IMR-90 (cell line): ENCODE results near the gene CD27. TPM values are rescaled to one million over a fixed set of nuclear protein-coding genes. Genes with fewer than 3 reads are reported as not detected.

Source experiments
- ATAC-seq: fragments of 200-7000 bp; cut with Tn5 transposase; 2 replicates; pipeline ENCODE4 v1.9.1; 2020; ENCODE audit warnings: low read depth, mild to moderate bottlenecking, moderate library complexity
- BruUV-seq: library from RNA; stranded (reverse); fragments of 400-500 nt; replicated peaks from 2 replicates; lab custom pipeline; 2021; lab: Mats Ljungman, UMichigan
- CTCF ChIA-PET: fragments of 300-600 bp; formaldehyde crosslinking; extraction: SDS; loops from one replicate; lab custom pipeline; 2021; ENCODE audit warnings: antibody characterized with exemption; lab: Yijun Ruan, JAX
- POLR2A ChIA-PET: fragments of 300-600 bp; sonication (Branson Sonifier 250); formaldehyde crosslinking; loops from one replicate; lab custom pipeline; 2022; ENCODE audit warnings: antibody characterized with exemption; ENCODE audit not compliant: unreplicated experiment; lab: Charles Lee
- DNase-seq: peaks from one replicate; pipeline ENCODE4 v3.0.0; 2013
- H2AFZ ChIP-seq: replicated peaks from 2 replicates; pipeline ENCODE3; 2013; ENCODE audit warnings: low read length, mild to moderate bottlenecking; ENCODE audit not compliant: poor library complexity
- H2AK5ac ChIP-seq: 2 replicates; pipeline ENCODE4 v1.6.1; 2013; ENCODE audit warnings: low read depth, low read length, inconsistent platforms
- H2AK9ac ChIP-seq: replicated peaks from 2 replicates; pipeline ENCODE3; 2013; ENCODE audit warnings: mild to moderate bottlenecking, low read depth, low read length, moderate library complexity; ENCODE audit not compliant: poor library complexity
- H2BK120ac ChIP-seq: 2 replicates; pipeline ENCODE4 v1.6.1; 2013; ENCODE audit warnings: low read depth, low read length, inconsistent platforms
- H2BK15ac ChIP-seq: 3 replicates; pipeline ENCODE4 v1.6.1; 2013; ENCODE audit warnings: low read depth, low read length, inconsistent platforms
- H2BK20ac ChIP-seq: 2 replicates; pipeline ENCODE4 v1.6.1; 2013; ENCODE audit warnings: low read depth, mild to moderate bottlenecking, inconsistent platforms, low read length, moderate library complexity
- H2BK5ac ChIP-seq: 2 replicates; pipeline ENCODE4 v1.6.1; 2013; ENCODE audit warnings: mild to moderate bottlenecking, low read depth, low read length, inconsistent platforms; ENCODE audit not compliant: poor library complexity, severe bottlenecking
- H3K14ac ChIP-seq: replicated peaks from 2 replicates; pipeline ENCODE4 v1.6.1; 2013; ENCODE audit warnings: low read depth, low read length, inconsistent platforms
- H3K18ac ChIP-seq: 2 replicates; pipeline ENCODE4 v1.6.1; 2013; ENCODE audit warnings: low read depth, low read length, control low read depth
- H3K23ac ChIP-seq: 2 replicates; pipeline ENCODE4 v1.6.1; 2013; ENCODE audit warnings: low read depth, low read length, inconsistent platforms
- H3K27ac ChIP-seq: 2 replicates; pipeline ENCODE4 v1.5.1; 2013; ENCODE audit warnings: mild to moderate bottlenecking, control low read depth, low read length; ENCODE audit not compliant: insufficient read depth
- H3K27me3 ChIP-seq: 2 replicates; pipeline ENCODE4 v1.6.1; 2013; ENCODE audit warnings: low read length; ENCODE audit not compliant: control insufficient read depth, insufficient read depth
- H3K36me3 ChIP-seq: 2 replicates; pipeline ENCODE4 v1.6.1; 2013; ENCODE audit warnings: low read length, mixed read lengths; ENCODE audit not compliant: control insufficient read depth, insufficient read depth
- H3K4ac ChIP-seq: 2 replicates; pipeline ENCODE4 v1.6.1; 2013; ENCODE audit warnings: low read depth, low read length, inconsistent platforms
- H3K4me1 ChIP-seq: 2 replicates; pipeline ENCODE4 v1.6.1; 2013; ENCODE audit warnings: low read length, mixed read lengths; ENCODE audit not compliant: control insufficient read depth, insufficient read depth
- H3K4me2 ChIP-seq: 2 replicates; pipeline ENCODE4 v1.6.1; 2013; ENCODE audit warnings: low read depth, mild to moderate bottlenecking, control low read depth, low read length, moderate library complexity
- H3K4me3 ChIP-seq: 2 replicates; pipeline ENCODE4 v1.5.1; 2013; ENCODE audit warnings: low read depth, mild to moderate bottlenecking, control low read depth, low read length, moderate library complexity; ENCODE audit not compliant: insufficient read depth
- H3K56ac ChIP-seq: 2 replicates; pipeline ENCODE4 v1.6.1; 2013; ENCODE audit warnings: low read length, inconsistent platforms; ENCODE audit not compliant: insufficient read depth; ENCODE audit errors: extremely low read depth
- H3K79me1 ChIP-seq, 2 experiments: 2 replicates each; pipeline ENCODE4 v1.6.1; 2013; ENCODE audit warnings: low read length in 2 of 2, inconsistent platforms in 1 of 2, low read depth in 1 of 2
- H3K9ac ChIP-seq: 2 replicates; pipeline ENCODE4 v1.6.1; 2013; ENCODE audit warnings: low read depth, low read length, control low read depth
- H3K9me1 ChIP-seq: 2 replicates; pipeline ENCODE4 v1.6.1; 2013; ENCODE audit warnings: low read length, inconsistent platforms; ENCODE audit not compliant: insufficient read depth
- H3K9me3 ChIP-seq: 2 replicates; pipeline ENCODE4 v1.6.1; 2013; ENCODE audit warnings: low read length; ENCODE audit not compliant: control insufficient read depth, insufficient read depth
- H4K20me1 ChIP-seq: 2 replicates; pipeline ENCODE4 v1.6.1; 2013; ENCODE audit warnings: low read length, inconsistent platforms; ENCODE audit not compliant: insufficient read depth
- H4K5ac ChIP-seq: 2 replicates; pipeline ENCODE4 v1.6.1; 2013; ENCODE audit warnings: mild to moderate bottlenecking, low read depth, low read length, control low read depth
- H4K8ac ChIP-seq, 2 experiments: 2 replicates each; pipeline ENCODE4 v1.6.1; 2013; ENCODE audit warnings: low read depth in 2 of 2, low read length in 2 of 2, control low read depth in 1 of 2, inconsistent platforms in 1 of 2
- H4K91ac ChIP-seq: 2 replicates; pipeline ENCODE4 v1.6.1; 2013; ENCODE audit warnings: low read depth, low read length, inconsistent platforms; ENCODE audit not compliant: insufficient read depth
- CEBPB ChIP-seq: IDR thresholded peaks from 2 replicates; pipeline ENCODE4 v1.6.1; 2012; ENCODE audit warnings: low read depth, low read length, improper control_type of control experiment
- CHD1 ChIP-seq: IDR thresholded peaks from 2 replicates; pipeline ENCODE4 v1.6.1; 2012; ENCODE audit warnings: low read depth, low read length, improper control_type of control experiment
- MAFK ChIP-seq: IDR thresholded peaks from 2 replicates; pipeline ENCODE4 v1.6.1; 2012; ENCODE audit warnings: low read depth, low read length, improper control_type of control experiment
- MAZ ChIP-seq: IDR thresholded peaks from 2 replicates; pipeline ENCODE4 v1.6.1; 2012; ENCODE audit warnings: low read depth, mild to moderate bottlenecking, low read length, improper control_type of control experiment, moderate library complexity, borderline replicate concordance
- MXI1 ChIP-seq: IDR thresholded peaks from 2 replicates; pipeline ENCODE4 v1.6.1; 2012; ENCODE audit warnings: low read depth, mild to moderate bottlenecking, low read length, moderate library complexity, borderline replicate concordance
- NFE2L2 ChIP-seq: fragments of 150-350 bp; IDR thresholded peaks from 2 replicates; pipeline ENCODE4 v1.6.1; 2016; ENCODE audit warnings: low read depth, mild to moderate bottlenecking, low read length
- POLR2A ChIP-seq: IDR thresholded peaks from 2 replicates; pipeline ENCODE4 v1.6.1; 2012; ENCODE audit warnings: mild to moderate bottlenecking, low read depth, low read length
- RCOR1 ChIP-seq: IDR thresholded peaks from 2 replicates; pipeline ENCODE4 v1.6.1; 2012; ENCODE audit warnings: mild to moderate bottlenecking, low read length, improper control_type of control experiment; ENCODE audit not compliant: insufficient replicate concordance
- RFX5 ChIP-seq: IDR thresholded peaks from 2 replicates; pipeline ENCODE4 v1.8.0; 2012; ENCODE audit warnings: low read depth, mild to moderate bottlenecking, low read length, moderate library complexity
- SMC3 ChIP-seq: fragments of 150-350 bp; IDR thresholded peaks from 2 replicates; pipeline ENCODE4 v1.6.1; 2016; ENCODE audit warnings: low read depth, mild to moderate bottlenecking, antibody characterized with exemption, low read length, moderate library complexity
- WGBS, 2 experiments: methylation state at CpG; one replicate each; pipeline versions ENCODE4 v1.1.5 to v1.1.7; 2013; ENCODE audit warnings: missing lambda C conversion rate in 2 of 2; ENCODE audit not compliant: insufficient read length in 1 of 2; ENCODE audit errors: extremely low coverage in 2 of 2; 5-methylcytosine and 5-hydroxymethylcytosine counted together
- dilution Hi-C: fragments of 300-500 bp; cut with HindIII; formaldehyde crosslinking; loops from one replicate; pipeline ENCODE4 v1.14.3; 2018; ENCODE audit warnings: low sequenced_read_pairs; ENCODE audit not compliant: unreplicated experiment
- in situ Hi-C: fragments of 300-500 bp; cut with MboI; formaldehyde crosslinking; loops from 3 replicates; pipeline ENCODE4 v1.14.3; 2019; ENCODE audit warnings: low sequenced_read_pairs, inconsistent platforms, mixed read lengths
- intact Hi-C: fragments of 100-400 bp; cut with micrococcal nuclease; formaldehyde crosslinking; loops from 2 replicates; pipeline ENCODE4 v1.10.0; 2022
- polyA plus RNA-seq, 3 experiments: library from polyadenylated mRNA; depleted of rRNA; stranded (reverse); fragments of >200 nt; gene quantifications; 2 replicates each; pipeline ENCODE4 v1.2.3, GENCODE V29; 2012; ENCODE audit warnings: low replicate concordance in 1 of 3
- total RNA-seq: library from RNA; depleted of rRNA; stranded (reverse); fragments of >200 nt; gene quantifications from 2 replicates; pipeline ENCODE4 v1.2.3, GENCODE V29; 2012
- TF ChIP-seq, protein P1 (sequence below): fragments of 150-350 bp; IDR thresholded peaks from 2 replicates; pipeline ENCODE4 v1.6.1; 2017; ENCODE audit warnings: mild to moderate bottlenecking, antibody characterized with exemption, low read length, low read depth
- TF ChIP-seq, protein P2 (sequence below): fragments of 150-350 bp; IDR thresholded peaks from 2 replicates; pipeline ENCODE4 v1.6.1; 2016; ENCODE audit warnings: low read depth, mild to moderate bottlenecking, low read length, moderate library complexity, borderline replicate concordance

The CD27 gene
- total and polyA plus RNA-seq, 2 of the 4 experiments (the other 2 are of a cell fraction) = 0.07 TPM; not detected in 1

DNA sequence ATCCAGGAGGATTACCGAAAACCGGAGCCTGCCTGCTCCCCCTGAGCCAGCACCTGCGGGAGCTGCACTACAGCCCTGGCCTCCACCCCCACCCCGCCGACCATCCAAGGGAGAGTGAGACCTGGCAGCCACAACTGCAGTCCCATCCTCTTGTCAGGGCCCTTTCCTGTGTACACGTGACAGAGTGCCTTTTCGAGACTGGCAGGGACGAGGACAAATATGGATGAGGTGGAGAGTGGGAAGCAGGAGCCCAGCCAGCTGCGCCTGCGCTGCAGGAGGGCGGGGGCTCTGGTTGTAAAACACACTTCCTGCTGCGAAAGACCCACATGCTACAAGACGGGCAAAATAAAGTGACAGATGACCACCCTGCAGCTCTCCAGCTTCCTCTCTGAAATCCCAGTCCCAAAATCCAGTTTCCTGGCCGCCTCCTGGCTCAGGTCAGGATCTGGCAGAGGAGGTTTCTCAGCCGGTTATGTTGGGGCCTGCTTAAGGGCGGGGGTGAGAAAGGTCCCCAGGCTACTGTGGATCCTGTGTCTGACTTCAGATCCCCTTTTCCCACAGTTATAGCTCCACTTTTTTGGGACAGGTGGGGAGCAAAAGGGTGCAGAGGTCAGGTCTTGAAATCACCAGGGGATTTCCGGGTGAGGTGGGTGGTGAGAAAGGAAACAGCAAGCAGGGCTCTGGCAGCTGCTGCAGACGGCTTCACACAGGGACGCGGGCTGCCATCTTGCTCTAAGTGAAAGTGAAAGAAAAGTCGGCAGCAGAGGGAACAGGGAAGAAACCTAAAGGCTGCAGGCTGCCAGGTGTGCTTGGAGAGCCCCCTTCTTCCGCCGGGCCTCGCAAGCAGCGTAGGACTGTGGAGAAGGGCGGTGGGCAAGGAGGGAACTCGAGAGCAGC is 6.8 kb downstream of the CD27 start, which contains the start of gene TAPBPL:
TAPBPL (plus strand) TSS at position 695 of the 897 bp plus-strand sequence. CDS start 207 bp downstream, outside the sequence.
- peaks cover 16% of the 10 kb centered on the region for H3K4me1 ChIP-seq
- peak within 1 kb of the TSS; percentile 95 for H2AFZ ChIP-seq
- H4K5ac ChIP-seq = peak within 1 kb of the TSS; percentile 99
- POLR2A ChIA-PET = no interaction called here
- in situ Hi-C loops = loop anchor here (25.0 kb wide), 1 partner anchor 264 kb away; no protein-coding TSS in a partner anchor
- CTCF ChIA-PET = interaction anchor here (1.3 kb wide), 1 partner anchor 13 kb away, joined by 6 read pairs; no protein-coding TSS in a partner anchor
- intact Hi-C loops = no loop called here
- H4K91ac ChIP-seq = peak within 1 kb of the TSS; percentile 99
- peak within 1 kb of the TSS; percentile 98 for H2AK9ac ChIP-seq
- H3K14ac ChIP-seq = peak within 1 kb of the TSS; percentile 99
- H3K4me2 ChIP-seq = peak within 1 kb of the TSS; percentile 87
- no peaks in the 10 kb centered on the region for H3K9me3 ChIP-seq
- H3K4me3 ChIP-seq = peak within 1 kb of the TSS; percentile 57
- H2AK5ac ChIP-seq = peak within 1 kb of the TSS; percentile 99
- H2BK15ac ChIP-seq = peak within 1 kb of the TSS; percentile 64; the same call in 2 of the 3 replicates
- H3K27me3 ChIP-seq = no peaks in the 10 kb centered on the region
- H2BK5ac ChIP-seq = peak within 1 kb of the TSS; percentile 96
- WGBS, 2 experiments = 0% methylated on average over 6 of the region's 27 CpGs; no CpG with 5 or more reads in 1 of the 2 experiments
- peak within 1 kb of the TSS; percentile 94 for H3K9ac ChIP-seq
- DNase-seq (peak; percentile 75), ATAC-seq (peak; percentile 88)
- no peaks in the 10 kb centered on the region; the same call in 1 of the 2 replicates for H3K36me3 ChIP-seq
- H2BK120ac ChIP-seq = peak within 1 kb of the TSS; percentile 95
- H3K23ac ChIP-seq = peak within 1 kb of the TSS; percentile 99
- BruUV-seq = no TSS peak
- peak within 1 kb of the TSS; percentile 95 for H3K18ac ChIP-seq
- H3K56ac ChIP-seq = peak within 1 kb of the TSS; percentile 96
- H3K27ac ChIP-seq = peak within 1 kb of the TSS; percentile 98
- H3K79me1 ChIP-seq = peaks cover 16 to 37% of the 10 kb centered on the region in 2 experiments
- H2BK20ac ChIP-seq = peak within 1 kb of the TSS; percentile 77
- H3K4ac ChIP-seq = peak within 1 kb of the TSS; percentile 100
- H3K9me1 ChIP-seq = peaks cover 20% of the 10 kb centered on the region; the same call in 1 of the 2 replicates
- dilution Hi-C loops = no loop called here
- H4K20me1 ChIP-seq = no peaks in the 10 kb centered on the region
- H4K8ac ChIP-seq = peak within 1 kb of the TSS; percentile 94 to 100
- TF ChIP-seq, protein P1, sequence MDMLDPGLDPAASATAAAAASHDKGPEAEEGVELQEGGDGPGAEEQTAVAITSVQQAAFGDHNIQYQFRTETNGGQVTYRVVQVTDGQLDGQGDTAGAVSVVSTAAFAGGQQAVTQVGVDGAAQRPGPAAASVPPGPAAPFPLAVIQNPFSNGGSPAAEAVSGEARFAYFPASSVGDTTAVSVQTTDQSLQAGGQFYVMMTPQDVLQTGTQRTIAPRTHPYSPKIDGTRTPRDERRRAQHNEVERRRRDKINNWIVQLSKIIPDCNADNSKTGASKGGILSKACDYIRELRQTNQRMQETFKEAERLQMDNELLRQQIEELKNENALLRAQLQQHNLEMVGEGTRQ = peak; percentile 81
- TF ChIP-seq SMC3 (no peak), CEBPB (no peak), MAFK (no peak), RCOR1 (no peak), MXI1 (peak; percentile 85; the same call in 1 of the 2 replicates), NFE2L2 (no peak), POLR2A (peak; percentile 38; the same call in 1 of the 2 replicates), MAZ (no peak; the same call in 1 of the 2 replicates), RFX5 (no peak), CHD1 (0 out of 2 replicates have a peak, but pooled peaks have one; percentile 63)
- TF ChIP-seq, protein P2, sequence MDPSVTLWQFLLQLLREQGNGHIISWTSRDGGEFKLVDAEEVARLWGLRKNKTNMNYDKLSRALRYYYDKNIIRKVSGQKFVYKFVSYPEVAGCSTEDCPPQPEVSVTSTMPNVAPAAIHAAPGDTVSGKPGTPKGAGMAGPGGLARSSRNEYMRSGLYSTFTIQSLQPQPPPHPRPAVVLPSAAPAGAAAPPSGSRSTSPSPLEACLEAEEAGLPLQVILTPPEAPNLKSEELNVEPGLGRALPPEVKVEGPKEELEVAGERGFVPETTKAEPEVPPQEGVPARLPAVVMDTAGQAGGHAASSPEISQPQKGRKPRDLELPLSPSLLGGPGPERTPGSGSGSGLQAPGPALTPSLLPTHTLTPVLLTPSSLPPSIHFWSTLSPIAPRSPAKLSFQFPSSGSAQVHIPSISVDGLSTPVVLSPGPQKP = no peak
